ENCODE data around the gene CNGA3. TPM values are rescaled to one million over a fixed set of nuclear protein-coding genes. Genes with fewer than 3 reads are reported as not detected.

CNGA3 gene
- total and polyA plus RNA-seq, 4 experiments from 2014 or later: not detected

Other genes with a start within 250 kb of the CNGA3 start
- 100 to 1,000 TPM; 133 TPM for gene INPP4A, start 98.4 kb downstream of the CNGA3 start, total RNA-seq
- 10 to 100 TPM; 30.5 to 50.7 TPM for gene INPP4A, start 98.4 kb downstream of the CNGA3 start, polyA plus RNA-seq